Measurements from ENCODE around the gene COX8A.

DNA sequence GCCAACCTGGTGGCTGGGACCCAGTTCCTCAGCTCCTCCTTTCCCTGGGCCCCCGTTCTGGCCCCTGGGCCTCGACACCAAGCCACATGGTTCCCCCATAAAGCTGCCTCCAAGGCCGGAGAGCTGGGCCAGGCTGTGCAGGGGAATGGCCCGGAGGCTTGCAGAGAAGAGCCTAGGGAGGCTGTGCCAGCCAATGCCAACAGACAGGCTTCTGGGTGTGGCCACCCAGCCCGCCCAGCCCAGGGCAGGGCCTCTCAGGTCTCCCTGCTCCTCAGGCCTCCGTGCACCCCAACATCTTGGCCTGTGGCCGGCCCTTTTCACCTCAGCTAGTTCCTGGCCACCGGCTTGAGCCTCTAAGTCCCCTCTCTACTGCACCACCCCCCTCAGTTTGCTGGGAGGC, 43.9 kb downstream of the COX8A start:
- TF ChIP-seq EZH2 (IDR thresholded peaks at IDR 0.05; ENCODE audit: borderline replicate concordance, low read depth, low read length, severe bottlenecking), result no peak
- TF ChIP-seq, protein P1, sequence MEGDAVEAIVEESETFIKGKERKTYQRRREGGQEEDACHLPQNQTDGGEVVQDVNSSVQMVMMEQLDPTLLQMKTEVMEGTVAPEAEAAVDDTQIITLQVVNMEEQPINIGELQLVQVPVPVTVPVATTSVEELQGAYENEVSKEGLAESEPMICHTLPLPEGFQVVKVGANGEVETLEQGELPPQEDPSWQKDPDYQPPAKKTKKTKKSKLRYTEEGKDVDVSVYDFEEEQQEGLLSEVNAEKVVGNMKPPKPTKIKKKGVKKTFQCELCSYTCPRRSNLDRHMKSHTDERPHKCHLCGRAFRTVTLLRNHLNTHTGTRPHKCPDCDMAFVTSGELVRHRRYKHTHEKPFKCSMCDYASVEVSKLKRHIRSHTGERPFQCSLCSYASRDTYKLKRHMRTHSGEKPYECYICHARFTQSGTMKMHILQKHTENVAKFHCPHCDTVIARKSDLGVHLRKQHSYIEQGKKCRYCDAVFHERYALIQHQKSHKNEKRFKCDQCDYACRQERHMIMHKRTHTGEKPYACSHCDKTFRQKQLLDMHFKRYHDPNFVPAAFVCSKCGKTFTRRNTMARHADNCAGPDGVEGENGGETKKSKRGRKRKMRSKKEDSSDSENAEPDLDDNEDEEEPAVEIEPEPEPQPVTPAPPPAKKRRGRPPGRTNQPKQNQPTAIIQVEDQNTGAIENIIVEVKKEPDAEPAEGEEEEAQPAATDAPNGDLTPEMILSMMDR (IDR thresholded peaks at IDR 0.05; ENCODE audit: borderline replicate concordance, extremely low read depth, low read length, poor library complexity, severe bottlenecking), result no peak
